Right renal cortex interstitium (tissue), 3 donors: ENCODE data around the gene ZNF749. TPM values are rescaled to one million over a fixed set of nuclear protein-coding genes. Genes with fewer than 3 reads are reported as not detected.
"Not testable (repeated sequence)": the region's sequence is repeated elsewhere in the genome, so short reads cannot be mapped to it uniquely, and the experiment has no call there.

Experiments
- DNase-seq, 3 donors: peaks; one replicate each; pipeline ENCODE4 v3.0.0-alpha.2; 2013; ENCODE audit warnings: low read depth in 3 of 3, low spot score in 2 of 3
- polyA plus RNA-seq, 3 donors: library from polyadenylated mRNA; unstranded; fragments of 120-200 nt; gene quantifications; one replicate each; pipeline ENCODE4 v1.2.1, GENCODE V29; 2013; ENCODE audit not compliant: insufficient read length in 3 of 3

ZNF749 gene
- polyA plus RNA-seq, 3 donors: 13.9 to 14.5 (median 14.0) TPM

DNA sequence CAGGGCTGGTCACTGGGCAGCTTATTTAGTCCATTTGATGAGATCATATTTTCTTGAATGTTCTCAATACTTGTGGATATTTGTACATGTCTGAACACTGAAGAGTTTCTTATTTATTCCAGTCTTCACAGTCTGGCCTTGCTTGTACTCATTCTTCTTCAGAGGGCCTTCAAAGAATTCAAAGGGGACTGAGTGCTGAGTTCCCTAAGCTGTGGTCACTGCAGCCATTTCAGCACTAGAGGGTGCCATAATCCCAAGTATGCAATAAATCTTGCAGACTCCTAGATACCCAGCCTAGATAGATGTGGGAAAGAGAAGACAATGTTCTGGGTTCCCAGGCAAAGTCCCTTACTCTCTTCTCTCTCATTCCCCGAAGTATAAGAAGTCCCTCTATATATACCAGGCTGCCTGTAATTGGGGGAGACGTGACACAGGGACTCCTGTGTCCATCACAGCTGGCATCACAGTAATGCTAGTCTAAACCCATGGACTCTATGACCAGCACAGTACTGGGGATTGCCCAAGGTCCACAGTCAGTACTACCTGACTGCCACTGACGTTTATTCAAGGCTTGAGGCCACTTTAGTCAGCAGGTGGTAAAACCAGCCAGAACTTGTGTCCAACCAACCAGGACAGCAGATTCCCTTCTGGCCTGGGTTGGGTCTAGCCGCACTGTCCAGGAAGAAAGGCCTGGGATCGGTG lies 30.7 kb downstream of the ZNF749 start:
- DNase-seq: no peak

DNA sequence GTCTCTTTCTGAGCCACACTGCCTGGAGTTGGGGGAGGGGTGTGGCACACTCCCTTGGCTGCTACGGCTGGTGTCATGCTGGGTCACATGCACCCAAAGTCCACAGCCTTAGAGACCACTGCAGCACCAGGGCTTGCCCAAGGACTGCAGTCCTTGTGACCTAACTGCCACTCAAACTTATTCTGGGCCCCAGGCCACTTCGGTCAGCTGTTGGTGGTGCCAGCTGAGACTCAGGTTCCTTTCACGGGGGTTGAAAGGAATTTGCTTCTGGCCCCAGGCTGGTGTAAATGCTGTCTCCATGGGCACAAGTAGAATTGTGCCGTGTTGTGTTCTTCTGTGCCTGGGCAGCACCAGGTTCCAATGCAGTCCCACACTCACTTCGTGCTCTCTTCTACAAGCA lies 31.4 kb downstream of the ZNF749 start:
- no peak for DNase-seq

DNA sequence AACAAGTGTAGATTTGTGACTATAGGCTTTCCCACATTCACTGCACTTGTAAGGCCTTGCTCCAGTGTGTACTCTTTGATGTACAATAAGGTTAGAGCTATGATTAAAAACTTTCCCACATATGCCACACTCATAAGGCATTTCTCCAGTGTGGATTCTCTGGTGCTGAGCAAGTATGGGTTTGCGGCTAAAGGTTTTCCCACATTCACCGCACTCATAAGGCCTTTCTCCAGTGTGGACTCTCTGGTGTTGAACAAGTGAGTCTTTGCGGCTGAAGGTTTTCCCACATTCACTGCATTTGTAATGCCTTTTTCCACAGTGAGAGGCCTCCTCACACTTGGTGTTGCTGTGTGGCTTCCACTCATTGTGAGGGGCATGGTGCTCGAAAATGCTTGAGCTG lies 38.5 kb downstream of the ZNF749 start:
- DNase-seq: no peak

DNA sequence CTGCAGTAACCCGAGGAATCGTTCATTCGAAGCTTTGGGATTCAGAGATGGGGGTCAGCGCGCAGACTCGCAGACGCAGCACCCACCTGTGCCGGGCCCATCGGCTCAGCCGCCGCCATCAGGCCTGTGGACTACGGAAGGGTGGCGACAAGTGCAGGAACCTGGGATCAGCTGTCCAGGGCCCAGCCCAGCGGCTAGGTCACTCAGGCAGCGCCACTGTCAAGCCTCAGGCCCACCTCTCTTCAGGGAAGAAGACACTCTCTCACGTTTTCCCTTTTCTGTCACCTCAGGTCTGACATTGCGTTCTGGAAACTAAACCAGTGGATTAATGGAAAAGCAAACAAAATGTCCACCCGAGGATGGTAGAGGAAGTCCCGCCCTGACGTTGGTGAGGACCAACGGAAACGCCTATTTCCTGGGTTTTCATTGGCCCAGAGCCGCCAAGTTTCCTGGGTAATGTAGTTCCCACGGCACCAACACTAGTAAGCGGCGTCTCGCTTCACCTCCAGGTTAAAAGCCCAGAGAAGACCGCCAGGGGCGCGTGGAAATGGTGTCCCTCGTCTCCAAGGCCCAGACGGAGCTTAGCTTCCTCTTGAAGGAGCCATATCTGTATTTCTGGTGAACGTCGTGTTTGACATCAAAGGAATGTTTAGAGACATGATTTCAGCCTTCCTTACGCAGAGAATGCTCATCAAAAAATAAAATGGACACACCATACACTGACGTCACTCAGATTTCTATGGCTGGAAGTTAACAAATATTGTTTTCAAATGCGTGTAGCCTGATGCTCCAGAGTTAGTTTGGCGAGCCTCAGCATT lies 42.3 kb downstream of the ZNF749 start, which contains the start of gene ZNF772:
TSS of gene ZNF772 (minus strand) at position 376 of the 818 bp plus-strand sequence. CDS start at position 119, 257 bp downstream.
- peak; percentile 86 to 95 (median 93) for DNase-seq

DNA sequence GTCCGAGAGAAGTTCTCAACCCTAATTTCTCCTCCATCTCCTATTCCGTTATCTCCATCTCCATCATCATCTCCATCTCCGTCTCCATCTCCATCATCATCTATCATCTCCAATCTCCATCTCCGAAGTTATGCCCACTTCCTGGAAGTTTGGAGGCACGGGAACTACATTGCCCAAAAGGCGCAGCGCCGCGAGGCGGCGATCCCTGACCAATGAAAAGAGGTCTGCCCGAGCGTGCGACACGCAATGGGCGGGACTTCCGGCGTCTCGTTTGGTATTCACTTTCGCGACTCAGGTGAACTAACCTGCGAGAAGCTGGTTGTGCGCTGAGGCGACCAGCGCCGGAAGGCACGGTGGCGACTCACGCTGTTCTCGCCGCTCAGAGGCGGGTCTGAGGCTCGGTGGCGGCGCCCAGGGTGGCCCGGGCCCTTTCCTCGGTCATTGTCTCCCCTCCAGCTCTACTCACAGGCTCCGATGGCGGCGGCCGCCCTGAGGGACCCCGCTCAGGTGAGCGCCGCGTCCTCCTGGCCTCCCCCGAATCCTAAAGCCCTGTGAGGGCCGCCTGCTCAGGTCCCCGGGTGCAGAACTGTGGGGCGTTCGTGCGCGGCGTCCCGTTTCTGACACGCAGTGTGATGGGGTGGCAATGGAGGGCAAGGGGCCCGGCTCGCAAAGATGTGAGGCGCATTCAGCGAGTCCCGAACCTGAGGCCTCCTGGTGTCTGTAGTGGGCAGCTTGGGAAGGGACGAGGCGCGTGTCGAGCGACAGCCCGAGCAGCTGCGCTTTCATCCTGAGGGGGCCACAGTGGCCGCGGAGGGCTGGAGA lies 52.6 kb downstream of the ZNF749 start, which contains the start of gene ZNF419:
TSS of gene ZNF419 (plus strand) at position 274 of the 822 bp plus-strand sequence. CDS start at position 475, 201 bp downstream.
- DNase-seq: peak; percentile 80 to 88 (median 84)

DNA sequence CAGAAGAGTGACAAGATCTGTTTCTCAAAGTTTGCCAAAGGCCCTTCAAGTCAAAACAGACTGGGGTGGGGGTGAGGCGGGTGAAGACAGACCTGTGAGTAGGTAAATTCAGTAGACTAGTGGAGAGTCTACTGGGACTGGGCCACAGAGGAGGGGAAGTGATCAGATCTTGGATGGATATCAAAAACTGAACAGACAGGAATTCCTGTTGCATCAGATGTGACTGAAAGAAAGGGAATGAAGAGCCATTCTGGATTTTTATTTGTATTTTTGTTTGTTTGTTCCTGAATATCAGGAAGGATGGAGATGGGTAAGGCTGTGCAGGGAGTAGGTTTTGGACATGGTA lies 53.1 kb downstream of the ZNF749 start:
- DNase-seq: not testable (repeated sequence)

Other genes with a start within 250 kb of the ZNF749 start
- 10 to 100 TPM; 20.1 to 20.7 (median 20.3) TPM for gene ZNF264, start 243.8 kb upstream of the ZNF749 start, polyA plus RNA-seq
- 1 to 10 TPM; 2.2 to 4.4 (median 2.5) TPM for gene AURKC, start 204.3 kb upstream of the ZNF749 start, polyA plus RNA-seq
- gene ZNF805, start 194.7 kb upstream of the ZNF749 start, polyA plus RNA-seq: 1 to 10 TPM; 5.2 to 6.2 (median 5.4) TPM
- gene ZNF460, start 154.8 kb upstream of the ZNF749 start, polyA plus RNA-seq: 1 to 10 TPM; 2.2 to 2.6 (median 2.3) TPM
- gene ZNF543, start 114.9 kb upstream of the ZNF749 start, polyA plus RNA-seq: 1 to 10 TPM; 9.0 to 9.2 (median 9.1) TPM
- gene ZNF304, start 84.1 kb upstream of the ZNF749 start, polyA plus RNA-seq: 10 to 100 TPM; 18.2 to 20.1 (median 19.2) TPM
- 10 to 100 TPM; 15.6 to 19.3 (median 19.3) TPM for gene TRAPPC2B, start 71.8 kb upstream of the ZNF749 start, polyA plus RNA-seq
- 1 to 10 TPM; 6.2 to 6.9 (median 6.8) TPM for gene ZNF547, start 71.8 kb upstream of the ZNF749 start, polyA plus RNA-seq
- 10 to 100 TPM; 18.7 to 24.2 (median 19.2) TPM for gene ZNF548, start 45.5 kb upstream of the ZNF749 start, polyA plus RNA-seq
- 10 to 100 TPM; 11.9 to 13.2 (median 12.0) TPM for gene ZNF17, start 24.2 kb upstream of the ZNF749 start, polyA plus RNA-seq
- 1 to 10 TPM; 2.1 to 3.0 (median 2.4) TPM for gene VN1R1, start 21.8 kb downstream of the ZNF749 start, polyA plus RNA-seq
- 10 to 100 TPM; 20.6 to 23.9 (median 21.3) TPM for gene ZNF772, start 42.2 kb downstream of the ZNF749 start, polyA plus RNA-seq
- 10 to 100 TPM; 19.1 to 27.7 (median 19.6) TPM for gene ZNF419, start 52.4 kb downstream of the ZNF749 start, polyA plus RNA-seq
- 10 to 100 TPM; 12.3 to 16.4 (median 14.0) TPM for gene ZNF773, start 64.6 kb downstream of the ZNF749 start, polyA plus RNA-seq
- gene ZNF549, start 92.0 kb downstream of the ZNF749 start, polyA plus RNA-seq: 10 to 100 TPM; 13.3 to 14.8 (median 13.3) TPM
- gene ZNF550, start 124.5 kb downstream of the ZNF749 start, polyA plus RNA-seq: 10 to 100 TPM; 21.6 to 25.6 (median 23.6) TPM
- 10 to 100 TPM; 10.5 to 11.1 (median 10.6) TPM for gene ZNF416, start 143.6 kb downstream of the ZNF749 start, polyA plus RNA-seq
- 10 to 100 TPM; 18.3 to 22.9 (median 21.1) TPM for gene ZIK1, start 148.8 kb downstream of the ZNF749 start, polyA plus RNA-seq
- gene ZNF530, start 164.6 kb downstream of the ZNF749 start, polyA plus RNA-seq: 1 to 10 TPM; 3.9 to 4.9 (median 4.9) TPM
- 10 to 100 TPM; 28.2 to 30.0 (median 28.5) TPM for gene ZNF134, start 178.9 kb downstream of the ZNF749 start, polyA plus RNA-seq
- gene ZNF211, start 197.8 kb downstream of the ZNF749 start, polyA plus RNA-seq: 10 to 100 TPM; 36.7 to 40.3 (median 39.5) TPM
- under 1 TPM in 1 of 3 donors, not detected in 2; 0.06 TPM for gene ZSCAN4, start 233.6 kb downstream of the ZNF749 start, polyA plus RNA-seq
- gene ZNF551, start 246.7 kb downstream of the ZNF749 start, polyA plus RNA-seq: 10 to 100 TPM; 13.2 to 14.8 (median 13.5) TPM